Body of pancreas (tissue), 4 donors: ENCODE measurements around the gene EDDM3A.

ENCODE experiments used
- POLR2A ChIP-seq, 3 donors: fragments of 450-650 bp; IDR thresholded peaks; one replicate each; pipeline ENCODE4 v1.6.1; 2016; ENCODE audit warnings: antibody characterized with exemption in 3 of 3, mild to moderate bottlenecking in 2 of 3
- TF ChIP-seq, protein P1 (sequence below), 7 experiments: fragments of 450-650 bp in 4 of 7; fragments of 200-600 bp in 3 of 7; sonication (generic) in 3 of 7; IDR thresholded peaks; one replicate each; pipeline ENCODE4 v1.5.1; 2016 to 2019; ENCODE audit warnings: antibody characterized with exemption in 7 of 7

DNA sequence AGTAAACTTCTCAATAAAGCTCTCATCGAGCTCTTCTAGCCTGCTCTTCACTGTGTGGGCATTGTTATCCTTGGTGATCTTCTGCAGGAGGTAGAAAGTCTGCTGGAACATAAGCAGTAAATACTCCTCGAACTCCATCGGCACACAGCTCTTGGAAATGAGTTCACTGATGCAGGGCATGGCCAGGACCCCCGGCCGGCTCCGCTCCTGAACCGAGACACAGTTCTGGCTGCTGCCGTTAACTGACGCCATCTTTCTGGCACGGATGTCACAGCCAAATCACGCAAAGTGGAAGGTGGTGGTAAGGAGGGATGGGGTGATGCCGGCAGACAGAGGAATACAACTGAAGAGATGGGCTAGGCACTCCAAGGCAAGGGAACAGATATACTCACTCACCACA lies 23.7 kb upstream of the EDDM3A start:
- no peak for TF ChIP-seq POLR2A (IDR thresholded peaks at IDR 0.05)
- TF ChIP-seq, protein P1, sequence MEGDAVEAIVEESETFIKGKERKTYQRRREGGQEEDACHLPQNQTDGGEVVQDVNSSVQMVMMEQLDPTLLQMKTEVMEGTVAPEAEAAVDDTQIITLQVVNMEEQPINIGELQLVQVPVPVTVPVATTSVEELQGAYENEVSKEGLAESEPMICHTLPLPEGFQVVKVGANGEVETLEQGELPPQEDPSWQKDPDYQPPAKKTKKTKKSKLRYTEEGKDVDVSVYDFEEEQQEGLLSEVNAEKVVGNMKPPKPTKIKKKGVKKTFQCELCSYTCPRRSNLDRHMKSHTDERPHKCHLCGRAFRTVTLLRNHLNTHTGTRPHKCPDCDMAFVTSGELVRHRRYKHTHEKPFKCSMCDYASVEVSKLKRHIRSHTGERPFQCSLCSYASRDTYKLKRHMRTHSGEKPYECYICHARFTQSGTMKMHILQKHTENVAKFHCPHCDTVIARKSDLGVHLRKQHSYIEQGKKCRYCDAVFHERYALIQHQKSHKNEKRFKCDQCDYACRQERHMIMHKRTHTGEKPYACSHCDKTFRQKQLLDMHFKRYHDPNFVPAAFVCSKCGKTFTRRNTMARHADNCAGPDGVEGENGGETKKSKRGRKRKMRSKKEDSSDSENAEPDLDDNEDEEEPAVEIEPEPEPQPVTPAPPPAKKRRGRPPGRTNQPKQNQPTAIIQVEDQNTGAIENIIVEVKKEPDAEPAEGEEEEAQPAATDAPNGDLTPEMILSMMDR (IDR thresholded peaks at IDR 0.05): no peak
